CD4-positive, CD25-positive, alpha-beta regulatory T cell (primary cell): ENCODE measurements around the gene UNC5B. TPM values are rescaled to one million over a fixed set of nuclear protein-coding genes. Genes with fewer than 3 reads are reported as not detected.
"Not testable (repeated sequence)": the region's sequence is repeated elsewhere in the genome, so short reads cannot be mapped to it uniquely, and the experiment has no call there.

Experiments
- ATAC-seq, 2 donors: fragments of 150-1000 bp; cut with Tn5 transposase; one replicate each; pipeline ENCODE4 v1.10.0; 2021; ENCODE audit warnings: low read depth in 2 of 2, moderate number of reproducible peaks in 2 of 2, moderate library complexity in 1 of 2
- DNase-seq, 3 donors: peaks; one replicate each; pipeline versions ENCODE4 v3.0.0 to v3.0.0-alpha.2; 2012 to 2022; ENCODE audit warnings: mixed read lengths in 1 of 3
- H3K27ac ChIP-seq: one replicate; pipeline ENCODE4 v1.7.0; 2013; ENCODE audit warnings: mild to moderate bottlenecking, low read length; ENCODE audit not compliant: insufficient read depth, poor library complexity, severe bottlenecking
- H3K27me3 ChIP-seq: one replicate; pipeline ENCODE4 v1.7.0; 2013; ENCODE audit warnings: low read length; ENCODE audit not compliant: control insufficient read depth, insufficient read depth
- H3K36me3 ChIP-seq: one replicate; pipeline ENCODE4 v1.7.0; 2013; ENCODE audit warnings: mild to moderate bottlenecking, low read length, moderate library complexity; ENCODE audit not compliant: control insufficient read depth, insufficient read depth
- H3K4me1 ChIP-seq: 2 replicates; pipeline ENCODE4 v1.7.0; 2013; ENCODE audit warnings: mild to moderate bottlenecking, low read length; ENCODE audit not compliant: insufficient read depth, control insufficient read depth, poor library complexity, severe bottlenecking
- H3K4me3 ChIP-seq: one replicate; pipeline ENCODE4 v1.7.0; 2013; ENCODE audit warnings: low read depth, mild to moderate bottlenecking, low read length, moderate library complexity
- H3K9me3 ChIP-seq, 2 experiments: 1 replicate in 1 of 2; 2 replicates in 1 of 2; pipeline ENCODE4 v1.7.0; 2013; ENCODE audit warnings: low read length in 2 of 2, mild to moderate bottlenecking in 1 of 2, moderate library complexity in 1 of 2; ENCODE audit not compliant: control insufficient read depth in 2 of 2
- H3K27ac Mint-ChIP-seq, 3 donors: one replicate each; pipeline ENCODE4 v1.8.0; 2020 to 2022; ENCODE audit warnings: mild to moderate bottlenecking in 3 of 3, mixed read lengths in 3 of 3, moderate library complexity in 2 of 3
- H3K27me3 Mint-ChIP-seq: one replicate; pipeline ENCODE4 v1.8.0; 2022; ENCODE audit warnings: mild to moderate bottlenecking, mixed read lengths
- H3K36me3 Mint-ChIP-seq: one replicate; pipeline ENCODE4 v1.8.0; 2020; ENCODE audit warnings: mixed read lengths
- H3K4me1 Mint-ChIP-seq, 4 donors: one replicate each; pipeline ENCODE4 v1.8.0; 2020 to 2022; ENCODE audit warnings: mixed read lengths in 4 of 4, mild to moderate bottlenecking in 1 of 4
- H3K4me3 Mint-ChIP-seq, 4 donors: one replicate each; pipeline ENCODE4 v1.8.0; 2020 to 2022; ENCODE audit warnings: mild to moderate bottlenecking in 4 of 4, mixed read lengths in 4 of 4, moderate library complexity in 3 of 4
- H3K9me3 Mint-ChIP-seq, 7 donors: one replicate each; pipeline ENCODE4 v1.8.0; 2020 to 2022; ENCODE audit warnings: mixed read lengths in 7 of 7, mild to moderate bottlenecking in 3 of 7, moderate library complexity in 2 of 7
- polyA plus RNA-seq, 4 donors: library from polyadenylated mRNA; unstranded; fragments of 300-500 nt; fragmentation: Illumina TruSeq; gene quantifications; one replicate each; pipeline ENCODE4 v1.2.3, GENCODE V29; 2021
- total RNA-seq: library from RNA; stranded (reverse); gene quantifications from one replicate; pipeline ENCODE4 v1.2.3, GENCODE V29; 2022

The UNC5B gene
- total and polyA plus RNA-seq, 5 donors from 2014 or later, result 0.07 TPM; not detected in 4

DNA sequence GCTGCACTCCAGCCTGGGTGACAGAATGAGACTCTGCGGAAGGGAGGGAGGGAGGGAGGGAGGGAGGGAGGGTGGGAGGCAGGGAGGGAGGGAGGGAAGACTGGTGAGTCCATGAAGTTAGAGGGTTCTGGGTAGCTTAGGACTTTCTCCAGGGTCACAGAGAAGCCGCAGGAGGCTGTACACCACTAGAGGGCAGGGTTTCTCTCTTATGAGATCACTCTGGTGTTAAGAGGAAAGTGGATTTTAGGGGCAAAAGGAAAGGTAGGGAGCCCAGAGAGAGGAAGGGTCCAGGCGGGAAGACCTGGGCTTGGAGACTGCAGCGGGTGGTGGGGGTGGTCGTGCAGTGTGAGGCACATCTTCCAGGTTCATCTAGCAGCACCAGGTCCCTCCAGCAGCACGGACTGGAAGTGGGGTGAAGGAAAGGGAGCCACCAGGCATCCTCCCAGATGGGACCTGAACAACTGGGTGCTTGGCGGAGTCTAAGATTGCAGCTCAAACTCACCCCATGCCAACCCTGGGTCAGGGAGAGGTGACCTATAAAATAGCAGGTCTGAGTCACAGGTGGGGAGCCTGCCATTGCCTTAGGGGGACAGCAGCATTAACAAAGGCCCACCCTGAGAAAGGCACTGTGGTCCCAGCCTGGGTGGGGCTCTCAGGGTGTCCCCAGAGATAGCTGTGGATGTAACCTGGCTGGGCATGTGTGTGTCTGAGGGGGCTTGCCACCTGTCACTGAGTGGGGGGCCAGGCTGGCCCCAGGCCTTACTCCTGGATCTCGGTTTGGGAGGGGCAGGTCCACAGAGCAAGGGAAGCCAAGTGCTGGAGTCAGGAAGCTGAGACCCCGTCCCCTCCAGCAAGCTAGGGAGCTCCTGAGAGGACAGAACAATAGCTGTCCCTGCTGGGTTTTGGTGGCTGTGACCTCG is 58.2 kb downstream of the UNC5B start:
- H3K9me3 Mint-ChIP-seq, result no peaks in the 10 kb centered on the region
- no peaks in the 10 kb centered on the region for H3K4me1 Mint-ChIP-seq
- DNase-seq, result peak in 2 of 3 donors; percentile 8 to 50
- Histone ChIP-seq H3K36me3 (no peaks in the 10 kb centered on the region), H3K9me3 (no peaks in the 10 kb centered on the region), H3K4me3 (no peak overlapping the region), H3K27ac (no peak overlapping the region), H3K27me3 (no peaks in the 10 kb centered on the region), H3K4me1 (no peaks in the 10 kb centered on the region)
- no peak for ATAC-seq
- no peak overlapping the region for H3K4me3 Mint-ChIP-seq
- H3K36me3 Mint-ChIP-seq, result no peaks in the 10 kb centered on the region
- peak overlapping the region in 1 of 3 donors; percentile 56 for H3K27ac Mint-ChIP-seq
- no peaks in the 10 kb centered on the region for H3K27me3 Mint-ChIP-seq

DNA sequence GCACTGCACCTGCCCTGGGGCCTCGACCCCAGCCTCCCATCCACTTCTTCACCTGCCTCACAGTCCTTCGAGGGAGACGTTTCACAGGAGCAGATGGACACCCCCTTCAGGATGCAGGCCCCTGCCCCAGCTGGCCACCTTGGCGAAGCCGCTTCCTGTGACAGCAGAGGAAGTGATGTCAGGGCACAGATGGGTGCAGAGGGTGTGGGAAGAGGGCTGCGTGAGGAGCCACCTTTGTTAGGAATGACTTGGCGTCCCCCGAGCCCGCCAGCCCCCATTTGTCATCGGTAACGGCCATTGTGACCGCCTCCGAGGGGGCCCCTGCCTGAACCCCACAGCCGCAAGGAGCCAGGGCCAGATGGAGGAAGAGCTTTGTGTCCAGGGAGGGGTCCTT is 59.3 kb downstream of the UNC5B start:
- no peak for ATAC-seq
- H3K27ac Mint-ChIP-seq, result no peak overlapping the region
- H3K36me3 Mint-ChIP-seq, result no peaks in the 10 kb centered on the region
- H3K9me3 Mint-ChIP-seq, result no peaks in the 10 kb centered on the region
- no peaks in the 10 kb centered on the region for H3K4me1 Mint-ChIP-seq
- no peaks in the 10 kb centered on the region for H3K27me3 Mint-ChIP-seq
- Histone ChIP-seq H3K4me3 (no peak overlapping the region), H3K36me3 (no peaks in the 10 kb centered on the region), H3K9me3 (no peaks in the 10 kb centered on the region), H3K27ac (no peak overlapping the region), H3K27me3 (no peaks in the 10 kb centered on the region), H3K4me1 (no peaks in the 10 kb centered on the region)
- no peak overlapping the region for H3K4me3 Mint-ChIP-seq
- DNase-seq, result no peak

DNA sequence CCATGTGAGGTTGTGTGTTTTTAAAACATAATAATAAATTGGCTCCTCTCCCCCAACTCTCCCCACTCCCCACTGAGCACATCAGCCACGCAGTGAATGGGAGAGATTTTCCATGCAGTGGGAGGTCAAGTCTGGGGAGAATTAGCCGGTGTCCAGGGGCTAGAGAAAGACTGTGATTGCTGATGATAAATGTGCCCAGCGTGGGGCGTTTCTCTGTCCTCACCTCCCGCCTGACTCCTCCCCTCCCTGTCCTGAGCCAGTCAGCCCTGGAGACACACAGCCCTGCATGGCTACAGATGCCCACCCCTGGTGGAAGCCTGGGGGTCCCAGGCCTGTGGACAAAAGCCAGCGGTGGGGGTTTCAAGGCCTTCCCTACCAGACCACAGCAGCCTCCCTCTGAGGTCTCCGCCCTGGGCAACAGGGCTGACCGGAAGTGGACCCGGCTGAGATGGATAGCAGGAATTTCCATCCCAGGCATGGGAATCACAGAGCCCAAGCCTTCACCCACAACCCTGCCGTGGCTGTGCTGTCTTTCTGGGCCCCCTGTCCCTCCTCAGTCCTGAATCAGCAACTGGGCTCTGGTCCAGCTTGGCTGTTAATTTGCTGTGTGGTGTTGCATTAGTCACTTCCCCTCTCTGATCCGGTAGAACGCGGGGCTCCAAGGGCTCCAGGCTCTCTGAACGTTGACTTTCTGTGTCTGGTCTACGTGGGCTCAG is 59.8 kb downstream of the UNC5B start:
- DNase-seq, result no peak
- H3K4me1 ChIP-seq, result no peaks in the 10 kb centered on the region

DNA sequence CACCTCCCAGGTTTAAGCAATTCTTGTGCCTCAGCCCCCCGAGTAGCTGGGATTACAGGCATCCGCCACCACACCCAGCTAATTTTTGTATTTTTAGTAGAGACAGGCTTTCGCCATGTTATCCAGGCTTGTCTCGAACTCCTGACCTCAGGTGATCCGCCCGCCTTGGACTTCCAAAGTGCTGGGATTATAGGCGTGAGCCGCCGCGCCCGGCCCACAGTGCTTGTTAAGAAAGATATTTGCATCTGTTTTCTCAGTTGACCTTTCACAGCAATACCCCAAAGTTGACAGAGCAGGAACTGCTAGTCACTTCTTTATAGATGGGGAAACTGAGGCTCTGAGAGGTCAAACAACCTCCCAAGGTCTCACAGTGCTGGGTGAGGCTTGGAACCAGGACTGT is 60.6 kb downstream of the UNC5B start:
- not testable (repeated sequence) for H3K4me3 Mint-ChIP-seq, H3K4me3 ChIP-seq, H3K27ac ChIP-seq, DNase-seq, ATAC-seq, H3K36me3 Mint-ChIP-seq, H3K4me1 Mint-ChIP-seq, H3K27me3 ChIP-seq, H3K9me3 Mint-ChIP-seq, H3K27ac Mint-ChIP-seq, H3K9me3 ChIP-seq, H3K27me3 Mint-ChIP-seq, H3K36me3 ChIP-seq, H3K4me1 ChIP-seq

More for the DNA sequence above, 59.8 kb downstream of the UNC5B start:
- no peak overlapping the region for H3K4me3 ChIP-seq
- no peaks in the 10 kb centered on the region for H3K36me3 Mint-ChIP-seq
- no peak for ATAC-seq
- H3K27me3 Mint-ChIP-seq, result no peaks in the 10 kb centered on the region
- H3K27me3 ChIP-seq, result no peaks in the 10 kb centered on the region
- H3K9me3 ChIP-seq, result no peaks in the 10 kb centered on the region
- no peak overlapping the region for H3K27ac ChIP-seq
- no peaks in the 10 kb centered on the region for H3K9me3 Mint-ChIP-seq
- no peaks in the 10 kb centered on the region for H3K36me3 ChIP-seq
- no peak overlapping the region for H3K4me3 Mint-ChIP-seq
- H3K4me1 Mint-ChIP-seq, result no peaks in the 10 kb centered on the region
- H3K27ac Mint-ChIP-seq, result no peak overlapping the region

DNA sequence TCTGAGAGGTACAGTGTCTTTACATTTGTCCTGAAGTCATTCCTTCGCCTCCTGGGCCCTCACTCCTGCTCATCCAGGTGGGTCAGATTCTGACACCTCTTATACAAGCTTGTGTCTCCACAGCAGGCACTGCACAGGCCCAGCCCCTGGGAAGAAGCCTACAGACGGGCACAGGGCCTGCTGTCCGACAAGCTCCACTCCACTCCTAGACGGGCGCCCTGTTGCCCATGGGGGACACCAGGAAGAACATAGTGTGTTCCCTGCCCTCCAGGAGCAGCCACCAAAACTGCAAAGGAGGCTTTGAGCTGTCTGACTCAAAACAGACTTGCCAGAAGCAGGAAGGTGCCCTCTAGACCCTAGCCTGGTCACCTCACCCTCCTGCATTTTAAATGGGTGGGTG is 61.1 kb downstream of the UNC5B start:
- Histone ChIP-seq H3K4me1 (no peaks in the 10 kb centered on the region), H3K27ac (no peak overlapping the region), H3K27me3 (no peaks in the 10 kb centered on the region), H3K4me3 (no peak overlapping the region), H3K36me3 (no peaks in the 10 kb centered on the region), H3K9me3 (no peaks in the 10 kb centered on the region)
- Mint-ChIP-seq H3K4me3 (no peak overlapping the region), H3K27me3 (no peaks in the 10 kb centered on the region), H3K9me3 (no peaks in the 10 kb centered on the region), H3K27ac (no peak overlapping the region), H3K36me3 (no peaks in the 10 kb centered on the region), H3K4me1 (no peaks in the 10 kb centered on the region)
- ATAC-seq (no peak), DNase-seq (no peak)

DNA sequence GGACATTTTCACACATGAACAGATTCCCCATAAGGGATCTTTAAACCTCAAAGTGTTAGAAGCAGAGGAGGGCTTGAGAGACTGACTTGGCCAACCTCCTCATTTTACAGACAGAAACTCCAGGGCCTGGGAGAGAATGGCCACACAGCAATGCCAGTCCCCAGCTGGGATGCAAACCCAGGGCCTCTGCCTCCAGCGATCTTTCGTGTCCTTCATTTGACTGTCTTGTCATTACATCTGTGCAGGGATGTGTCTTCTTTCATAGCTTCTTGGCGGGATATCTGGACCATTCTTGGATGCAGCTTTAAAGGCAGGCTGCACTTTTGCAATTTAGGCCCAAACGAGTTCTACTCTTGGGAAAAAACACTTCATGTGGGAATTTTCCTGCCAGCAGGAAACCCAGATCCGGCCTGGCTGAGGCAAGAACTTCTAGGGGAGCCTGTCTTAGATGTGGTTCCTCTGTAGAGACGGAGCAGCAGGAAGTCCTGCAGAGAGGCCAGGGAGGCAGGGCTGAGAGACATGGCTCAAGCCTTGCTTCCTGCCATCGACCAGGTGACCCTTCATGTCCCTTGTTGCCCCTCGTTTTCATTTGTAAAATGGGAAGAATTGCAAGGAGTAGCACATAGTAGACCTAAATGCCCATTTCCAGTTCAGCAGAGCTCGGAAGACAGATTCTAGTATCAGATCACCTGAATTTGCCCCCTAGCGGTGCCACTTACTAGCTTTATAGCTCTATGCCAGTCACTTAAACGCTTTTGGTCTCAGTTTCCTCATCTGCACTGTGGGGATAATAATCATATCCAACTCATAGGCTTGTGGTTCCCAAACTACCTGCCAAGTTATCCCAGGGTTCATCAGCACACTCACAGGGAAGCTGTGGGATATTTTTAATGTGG is 62.8 kb downstream of the UNC5B start:
- Histone ChIP-seq H3K4me1 (no peaks in the 10 kb centered on the region), H3K4me3 (no peak overlapping the region), H3K9me3 (no peaks in the 10 kb centered on the region), H3K27me3 (no peaks in the 10 kb centered on the region), H3K27ac (no peak overlapping the region), H3K36me3 (no peaks in the 10 kb centered on the region)
- Mint-ChIP-seq H3K9me3 (no peaks in the 10 kb centered on the region), H3K36me3 (no peaks in the 10 kb centered on the region), H3K4me1 (no peaks in the 10 kb centered on the region), H3K4me3 (no peak overlapping the region), H3K27ac (peak overlapping the region in 1 of 3 donors; percentile 5), H3K27me3 (no peaks in the 10 kb centered on the region)
- DNase-seq (no peak), ATAC-seq (no peak)

DNA sequence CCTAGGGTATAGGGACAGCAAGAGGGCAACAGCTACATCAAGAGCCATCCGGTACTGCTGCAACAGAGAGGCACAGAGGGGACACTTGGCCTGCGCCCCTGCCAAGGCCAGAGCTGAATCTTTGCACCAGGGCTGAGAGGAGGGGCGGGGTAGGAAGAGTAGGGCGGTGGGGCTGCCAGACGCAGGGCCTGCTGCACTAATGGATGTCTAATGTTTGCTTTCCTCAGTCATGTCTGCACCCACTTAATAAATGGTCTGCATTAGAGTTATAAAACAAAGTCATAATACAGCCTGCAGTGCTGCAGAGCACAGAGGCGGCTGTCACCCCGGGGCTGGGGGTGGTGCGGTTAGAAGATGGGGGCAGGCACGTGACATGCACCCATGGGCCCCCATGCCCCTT is 64.5 kb downstream of the UNC5B start:
- no peaks in the 10 kb centered on the region for H3K4me1 Mint-ChIP-seq

More for the DNA sequence above, 64.5 kb downstream of the UNC5B start:
- Histone ChIP-seq H3K4me3 (no peak overlapping the region), H3K36me3 (no peaks in the 10 kb centered on the region), H3K27me3 (no peaks in the 10 kb centered on the region), H3K9me3 (no peaks in the 10 kb centered on the region), H3K4me1 (no peaks in the 10 kb centered on the region), H3K27ac (no peak overlapping the region)
- Mint-ChIP-seq H3K36me3 (no peaks in the 10 kb centered on the region), H3K27ac (no peak overlapping the region), H3K9me3 (no peaks in the 10 kb centered on the region), H3K27me3 (no peaks in the 10 kb centered on the region), H3K4me3 (no peak overlapping the region)
- ATAC-seq (no peak), DNase-seq (no peak)
